Immature natural killer cell (primary cell): ENCODE data around the gene FTCD. TPM values are rescaled to one million over a fixed set of nuclear protein-coding genes. Genes with fewer than 3 reads are reported as not detected.

Source experiments
- DNase-seq, 3 donors: peaks; one replicate each; pipeline ENCODE4 v3.0.0; 2022; ENCODE audit warnings: mixed read lengths in 1 of 3
- H3K27ac Mint-ChIP-seq, 6 donors: one replicate each; pipeline ENCODE4 v1.8.0; 2020; ENCODE audit warnings: mixed read lengths in 6 of 6, mild to moderate bottlenecking in 5 of 6, inconsistent platforms in 4 of 6, moderate library complexity in 3 of 6
- H3K27me3 Mint-ChIP-seq, 3 donors: one replicate each; pipeline ENCODE4 v1.8.0; 2020 to 2021; ENCODE audit warnings: low read depth in 3 of 3, mild to moderate bottlenecking in 3 of 3, mixed read lengths in 3 of 3, moderate library complexity in 3 of 3, inconsistent platforms in 1 of 3
- H3K36me3 Mint-ChIP-seq, 3 donors: one replicate each; pipeline ENCODE4 v1.8.0; 2020; ENCODE audit warnings: mixed read lengths in 3 of 3, inconsistent platforms in 2 of 3, mild to moderate bottlenecking in 2 of 3
- H3K4me1 Mint-ChIP-seq, 2 donors: one replicate each; pipeline ENCODE4 v1.8.0; 2020; ENCODE audit warnings: inconsistent platforms in 2 of 2, mild to moderate bottlenecking in 2 of 2, mixed read lengths in 2 of 2, moderate library complexity in 1 of 2
- H3K4me3 Mint-ChIP-seq, 5 donors: one replicate each; pipeline ENCODE4 v1.8.0; 2020; ENCODE audit warnings: mild to moderate bottlenecking in 5 of 5, mixed read lengths in 5 of 5, inconsistent platforms in 3 of 5, moderate library complexity in 3 of 5
- H3K9me3 Mint-ChIP-seq, 6 donors: one replicate each; pipeline ENCODE4 v1.8.0; 2020; ENCODE audit warnings: mild to moderate bottlenecking in 6 of 6, mixed read lengths in 6 of 6, inconsistent platforms in 4 of 6, moderate library complexity in 3 of 6
- polyA plus RNA-seq, 3 donors: library from polyadenylated mRNA; unstranded; fragments of 300-500 nt; fragmentation: Illumina TruSeq; gene quantifications; one replicate each; pipeline ENCODE4 v1.2.3, GENCODE V29; 2021

FTCD gene
- polyA plus RNA-seq, 3 donors from 2014 or later = not detected

- Mint-ChIP-seq H3K36me3 (peaks cover 0 to 7% (median 0%) of the 10 kb centered on the region in 3 donors), H3K9me3 (no peaks in the 10 kb centered on the region), H3K4me1 (no peaks in the 10 kb centered on the region), H3K27ac (no peak overlapping the region), H3K4me3 (no peak overlapping the region), H3K27me3 (peaks cover 3 to 36% (median 5%) of the 10 kb centered on the region in 3 donors)
- no peak for DNase-seq
These were observed 4.0 kb upstream of the FTCD start for GRCh38 chr21:46159390-46159789.

- no peaks in the 10 kb centered on the region for H3K4me1 Mint-ChIP-seq
- H3K27ac Mint-ChIP-seq = no peak overlapping the region
- DNase-seq = no peak
- no peaks in the 10 kb centered on the region for H3K9me3 Mint-ChIP-seq
- no peak overlapping the region for H3K4me3 Mint-ChIP-seq
- peaks cover 0 to 7% (median 0%) of the 10 kb centered on the region in 3 donors for H3K36me3 Mint-ChIP-seq
- peaks cover 3 to 36% (median 5%) of the 10 kb centered on the region in 3 donors for H3K27me3 Mint-ChIP-seq
These were observed 3.4 kb upstream of the FTCD start for GRCh38 chr21:46158666-46159300.

GRCh38 chr21:46157987-46158451 is 2.6 kb upstream of the FTCD start:
- no peak overlapping the region for H3K27ac Mint-ChIP-seq
- no peaks in the 10 kb centered on the region for H3K4me1 Mint-ChIP-seq
- no peaks in the 10 kb centered on the region for H3K9me3 Mint-ChIP-seq
- no peak overlapping the region for H3K4me3 Mint-ChIP-seq
- peaks cover 0 to 2% (median 0%) of the 10 kb centered on the region in 3 donors for H3K36me3 Mint-ChIP-seq
- DNase-seq = no peak
- H3K27me3 Mint-ChIP-seq = peaks cover 3 to 31% (median 5%) of the 10 kb centered on the region in 3 donors

DNA sequence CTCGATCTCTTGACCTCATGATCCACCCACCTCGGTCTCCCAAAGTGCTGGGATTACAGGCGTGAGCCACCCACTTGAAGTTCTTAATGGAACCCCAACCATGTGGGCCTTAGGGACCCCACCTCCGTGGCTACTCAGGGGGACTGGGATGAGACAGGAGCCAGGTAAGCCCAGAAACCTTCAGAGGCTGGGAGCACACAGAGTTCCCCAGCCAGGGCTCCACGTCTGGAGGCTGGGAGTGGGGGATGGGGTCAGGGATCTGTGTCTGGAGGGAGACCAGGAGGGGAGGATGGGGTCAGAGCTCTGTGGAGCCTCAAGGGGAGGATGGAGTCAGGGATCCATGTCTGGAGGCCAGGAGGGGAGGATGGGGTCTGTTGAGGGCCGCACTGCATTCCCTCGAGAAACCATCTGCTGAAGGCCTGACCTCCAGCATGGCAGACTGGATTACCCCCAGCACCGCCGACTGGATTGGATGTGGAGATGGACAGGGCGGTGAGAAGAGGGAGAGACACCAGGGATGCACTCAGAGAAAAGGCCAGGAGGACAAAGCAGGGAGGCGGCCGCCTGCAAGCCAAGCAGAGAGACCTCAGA is 2.1 kb upstream of the FTCD start:
- Mint-ChIP-seq H3K27me3 (peaks cover 2 to 27% (median 3%) of the 10 kb centered on the region in 3 donors), H3K36me3 (no peaks in the 10 kb centered on the region), H3K27ac (no peak overlapping the region), H3K9me3 (no peaks in the 10 kb centered on the region), H3K4me3 (no peak overlapping the region), H3K4me1 (no peaks in the 10 kb centered on the region)
- DNase-seq = no peak

DNA sequence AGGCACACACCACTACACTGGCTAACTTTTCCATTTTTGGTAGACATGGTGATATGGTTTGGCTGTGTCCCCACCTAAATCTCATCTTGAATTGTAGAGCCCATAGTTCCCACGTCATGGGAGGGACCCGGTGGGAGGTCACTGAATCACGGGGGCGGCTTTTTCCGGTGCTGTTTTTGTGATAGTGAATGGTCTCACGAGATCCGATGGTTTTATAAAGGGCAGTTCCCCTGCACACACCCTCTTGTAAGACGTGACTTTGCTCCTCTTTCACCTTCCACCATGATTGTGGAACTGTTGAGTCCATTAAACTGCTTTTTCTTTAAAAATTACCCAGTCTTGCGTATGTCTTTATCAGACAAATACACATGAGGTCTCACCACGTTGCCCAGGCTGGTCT is 1.3 kb upstream of the FTCD start:
- H3K36me3 Mint-ChIP-seq = no peaks in the 10 kb centered on the region
- peak overlapping the region in 1 of 6 donors; percentile 34 for H3K27ac Mint-ChIP-seq
- H3K4me1 Mint-ChIP-seq = no peaks in the 10 kb centered on the region
- H3K9me3 Mint-ChIP-seq = no peaks in the 10 kb centered on the region
- H3K4me3 Mint-ChIP-seq = no peak overlapping the region
- no peak for DNase-seq
- peaks cover 2 to 24% (median 3%) of the 10 kb centered on the region in 3 donors for H3K27me3 Mint-ChIP-seq

- Mint-ChIP-seq H3K9me3 (no peaks in the 10 kb centered on the region), H3K27ac (no peak overlapping the region), H3K27me3 (peaks cover 2 to 23% (median 3%) of the 10 kb centered on the region in 3 donors), H3K4me3 (no peak overlapping the region), H3K36me3 (no peaks in the 10 kb centered on the region), H3K4me1 (no peaks in the 10 kb centered on the region)
- DNase-seq = no peak
These were observed 933 bp upstream of the FTCD start for GRCh38 chr21:46156378-46156645.

DNA sequence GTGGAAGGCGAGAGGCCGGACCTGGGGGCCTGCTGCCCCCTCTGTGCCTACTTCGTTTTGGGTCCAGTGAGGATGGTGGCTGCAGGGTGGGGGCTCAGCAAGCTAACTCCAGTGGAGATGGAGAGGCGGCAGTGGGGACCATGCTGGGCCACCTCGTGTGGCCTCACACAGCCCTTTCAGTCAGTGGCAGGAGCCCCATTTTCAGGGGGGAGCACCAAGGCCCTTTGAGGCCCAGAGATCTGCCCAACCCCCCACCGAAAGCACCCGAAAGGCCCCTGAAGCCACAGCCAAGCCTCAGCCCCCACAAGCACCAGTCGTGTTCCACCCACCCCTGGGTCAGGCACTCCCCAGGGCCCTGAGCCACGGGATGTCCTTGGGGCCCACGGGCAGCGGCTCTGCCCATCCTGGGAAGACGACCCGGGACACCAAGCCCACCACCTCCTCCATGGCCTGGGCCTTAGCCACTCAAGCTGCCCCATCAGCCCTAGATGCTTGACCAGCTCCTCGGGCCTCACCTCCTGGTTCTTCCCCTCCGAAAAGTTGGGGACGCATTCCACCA is 345 bp downstream of the FTCD start:
- Mint-ChIP-seq H3K27me3 (peaks cover 2 to 14% (median 4%) of the 10 kb centered on the region in 3 donors), H3K4me3 (no peak overlapping the region), H3K4me1 (no peaks in the 10 kb centered on the region), H3K27ac (no peak overlapping the region), H3K36me3 (no peaks in the 10 kb centered on the region), H3K9me3 (no peaks in the 10 kb centered on the region)
- no peak for DNase-seq

GRCh38 chr21:46154155-46154954 is 1.0 kb downstream of the FTCD start:
- Mint-ChIP-seq H3K4me1 (no peaks in the 10 kb centered on the region), H3K36me3 (no peaks in the 10 kb centered on the region), H3K27me3 (peaks cover 2 to 8% (median 4%) of the 10 kb centered on the region in 3 donors), H3K4me3 (no peak overlapping the region), H3K9me3 (no peaks in the 10 kb centered on the region), H3K27ac (no peak overlapping the region)
- no peak for DNase-seq

DNA sequence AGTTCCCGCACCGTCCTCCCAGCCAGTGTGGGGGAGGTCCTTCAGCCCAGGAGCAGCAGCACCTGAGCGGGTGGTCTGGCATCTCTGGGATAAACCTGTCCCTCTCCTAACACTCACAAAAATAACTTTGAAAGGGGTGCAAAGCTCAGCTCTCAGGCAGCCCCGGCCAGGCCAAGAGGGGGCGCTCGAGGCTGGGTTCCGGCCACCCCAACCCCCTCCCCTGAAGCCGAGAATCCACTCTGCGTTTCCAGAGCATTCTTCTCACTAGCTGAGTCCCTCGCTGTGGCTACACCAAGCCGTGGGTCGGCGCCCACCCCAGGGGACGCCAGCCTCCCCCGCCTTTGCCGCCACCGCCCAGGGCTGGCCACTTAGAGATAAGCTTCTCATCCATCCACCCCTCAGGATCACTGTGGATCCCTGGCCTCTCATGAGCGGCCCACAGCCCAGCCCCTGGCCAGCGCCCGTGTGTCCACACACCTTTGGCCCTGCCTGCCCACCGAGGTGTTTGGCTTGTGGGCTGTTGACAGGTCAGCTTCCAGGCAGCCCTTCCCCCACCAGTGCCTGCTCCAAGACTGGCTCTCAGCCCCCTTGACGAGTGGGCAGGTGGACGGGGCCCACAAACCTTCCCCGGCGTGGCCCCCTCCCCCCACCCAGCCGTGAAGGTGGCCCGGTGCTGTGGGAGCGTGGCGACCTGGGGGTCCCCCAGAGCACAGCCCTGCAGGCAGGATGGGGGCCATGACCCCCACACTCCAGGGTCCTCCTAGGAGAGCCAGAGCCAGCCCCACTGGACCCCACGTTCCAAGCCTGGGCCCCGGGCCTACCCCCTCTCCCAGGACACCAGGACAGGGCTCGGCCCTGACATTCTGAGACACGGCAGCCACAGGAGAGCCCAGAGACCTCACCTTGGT is 1.9 kb downstream of the FTCD start:
- Mint-ChIP-seq H3K4me1 (no peaks in the 10 kb centered on the region), H3K4me3 (no peak overlapping the region), H3K36me3 (no peaks in the 10 kb centered on the region), H3K27ac (no peak overlapping the region), H3K9me3 (no peaks in the 10 kb centered on the region), H3K27me3 (peaks cover 0 to 4% (median 3%) of the 10 kb centered on the region in 3 donors)
- DNase-seq = peak; percentile 28 to 34 (median 34)

DNA sequence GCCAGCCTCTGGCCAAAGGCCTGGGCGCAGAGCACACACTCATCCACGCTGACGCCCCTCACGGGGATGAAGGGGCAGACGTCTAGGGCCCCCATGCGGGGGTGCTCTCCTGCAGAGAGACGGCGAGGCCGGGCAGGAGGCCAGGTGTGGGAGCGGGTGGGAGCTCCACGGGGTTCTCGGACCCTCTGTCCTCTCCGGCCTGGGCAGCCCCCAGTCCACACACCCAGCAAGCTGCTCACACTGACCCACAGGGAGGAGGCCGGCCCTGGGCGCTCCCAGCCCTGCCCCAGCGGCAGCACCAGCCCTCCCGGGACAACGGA is 2.5 kb downstream of the FTCD start:
- H3K27ac Mint-ChIP-seq = no peak overlapping the region
- no peak for DNase-seq
- H3K9me3 Mint-ChIP-seq = no peaks in the 10 kb centered on the region
- H3K4me3 Mint-ChIP-seq = no peak overlapping the region
- no peaks in the 10 kb centered on the region for H3K4me1 Mint-ChIP-seq
- no peaks in the 10 kb centered on the region for H3K36me3 Mint-ChIP-seq
- peaks cover 0 to 4% (median 4%) of the 10 kb centered on the region in 3 donors for H3K27me3 Mint-ChIP-seq

DNA sequence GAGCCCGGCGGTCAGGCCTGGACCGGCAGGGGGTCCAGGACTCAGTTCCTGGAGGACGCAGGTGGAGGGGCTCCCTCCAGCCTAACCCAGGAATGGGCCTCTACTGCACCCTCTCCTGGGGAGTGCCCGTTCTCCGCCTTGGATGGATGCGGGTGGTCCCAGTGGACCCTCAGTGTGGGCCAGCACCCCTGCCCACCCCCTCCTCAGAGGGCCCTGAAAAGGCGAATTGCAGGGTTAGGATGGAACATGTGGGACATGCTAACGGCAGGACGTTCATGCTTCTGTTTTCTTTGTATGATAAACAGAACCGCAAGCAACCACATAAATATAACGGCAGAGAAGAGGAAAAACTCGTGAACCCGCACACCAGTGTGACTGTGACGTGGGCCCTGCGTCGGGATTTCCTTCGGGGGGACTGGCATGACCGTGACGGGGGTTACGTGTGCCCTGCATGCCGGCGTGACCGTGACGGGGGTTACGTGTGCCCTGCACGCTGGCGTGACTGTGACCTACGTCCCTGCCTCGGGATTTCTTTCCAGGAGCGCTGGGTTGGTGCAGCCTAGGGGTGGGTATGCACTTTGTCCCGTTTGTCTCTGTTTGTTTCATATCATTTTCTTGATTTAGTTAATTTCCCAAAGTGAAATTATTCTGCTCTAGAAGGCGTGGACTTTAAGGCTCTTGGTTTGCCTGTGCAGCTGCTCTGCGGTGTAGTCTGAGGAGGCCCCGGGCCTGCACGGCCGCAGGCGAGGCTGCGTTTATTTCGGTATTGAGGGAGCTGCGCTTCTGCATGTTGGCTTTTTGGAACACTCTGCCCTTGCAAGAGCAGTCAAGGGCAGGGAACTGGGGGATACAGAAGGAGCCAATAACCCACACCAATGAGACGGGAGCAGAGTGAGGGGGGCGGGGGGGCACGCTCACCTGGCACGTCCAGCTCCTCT is 3.1 kb downstream of the FTCD start:
- DNase-seq = no peak
- H3K4me1 Mint-ChIP-seq = no peaks in the 10 kb centered on the region
- no peak overlapping the region for H3K4me3 Mint-ChIP-seq
- H3K9me3 Mint-ChIP-seq = no peaks in the 10 kb centered on the region
- peaks cover 0 to 4% (median 3%) of the 10 kb centered on the region in 3 donors for H3K27me3 Mint-ChIP-seq
- no peak overlapping the region for H3K27ac Mint-ChIP-seq
- H3K36me3 Mint-ChIP-seq = no peaks in the 10 kb centered on the region

DNA sequence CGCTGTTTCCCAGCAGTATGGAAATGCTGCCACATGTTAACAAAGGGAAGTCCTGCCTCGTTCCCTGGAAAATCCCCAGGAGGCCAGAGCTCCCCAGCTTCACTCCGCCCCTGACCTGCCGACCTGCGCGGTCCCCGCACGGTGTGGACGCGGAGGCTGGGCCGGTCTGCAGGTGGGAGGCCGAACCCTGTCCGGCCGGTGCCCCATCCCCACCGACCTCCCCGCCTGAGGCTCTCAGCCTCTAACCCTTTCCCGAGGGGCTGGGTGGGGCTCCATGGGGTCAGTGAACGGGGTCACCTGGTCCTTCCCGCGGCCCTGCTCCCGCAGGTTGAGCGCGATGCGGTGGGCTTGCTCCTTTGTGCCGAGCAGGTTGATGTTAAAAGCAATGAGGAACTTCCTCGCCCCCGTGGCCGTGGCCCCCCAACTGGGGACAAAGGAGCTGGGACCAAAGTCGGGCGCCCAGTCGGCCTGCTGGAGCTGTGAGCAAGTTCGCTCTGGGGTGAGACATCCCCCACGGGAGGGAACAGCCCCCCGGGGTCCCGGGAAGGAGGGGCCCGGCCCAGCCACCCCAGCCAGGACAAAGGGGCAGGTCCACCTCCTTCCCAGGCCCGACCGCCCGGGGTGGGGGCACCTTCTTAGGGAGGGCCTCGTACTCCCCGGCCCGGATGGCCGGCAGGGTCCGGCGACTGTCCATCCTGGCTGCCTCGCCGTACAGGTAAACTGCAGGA is 4.0 kb downstream of the FTCD start:
- H3K9me3 Mint-ChIP-seq = no peaks in the 10 kb centered on the region
- H3K36me3 Mint-ChIP-seq = no peaks in the 10 kb centered on the region
- no peak for DNase-seq
- H3K4me1 Mint-ChIP-seq = no peaks in the 10 kb centered on the region
- H3K27me3 Mint-ChIP-seq = peaks cover 0 to 6% (median 2%) of the 10 kb centered on the region in 3 donors
- H3K27ac Mint-ChIP-seq = no peak overlapping the region
- H3K4me3 Mint-ChIP-seq = no peak overlapping the region
